Neural progenitor cell (in vitro differentiated cells): ENCODE results near the gene BOC. TPM values are rescaled to one million over a fixed set of nuclear protein-coding genes. Genes with fewer than 3 reads are reported as not detected.

Experiments
- DNase-seq: peaks from one replicate; pipeline ENCODE4 v3.0.0-alpha.2; 2016; ENCODE audit warnings: low spot score
- H2AFZ ChIP-seq: fragments of 200-600 bp; sonication (generic); replicated peaks from 2 replicates; pipeline ENCODE4 v1.6.1; 2016; ENCODE audit warnings: antibody characterized with exemption
- H3F3A ChIP-seq: fragments of 200-600 bp; sonication (generic); 2 replicates; pipeline ENCODE4 v1.6.1; 2016; ENCODE audit warnings: antibody characterized with exemption, low read depth
- H3K27ac ChIP-seq: fragments of 200-600 bp; sonication (generic); 2 replicates; pipeline ENCODE4 v1.5.1; 2016; ENCODE audit warnings: mild to moderate bottlenecking
- H3K27me3 ChIP-seq: fragments of 200-600 bp; sonication (generic); 2 replicates; pipeline ENCODE4 v1.6.1; 2016; ENCODE audit warnings: mild to moderate bottlenecking, moderate library complexity
- H3K36me3 ChIP-seq: fragments of 200-600 bp; sonication (generic); 2 replicates; pipeline ENCODE4 v1.5.1; 2016
- H3K4me1 ChIP-seq: fragments of 200-600 bp; sonication (generic); 2 replicates; pipeline ENCODE4 v1.6.1; 2016; ENCODE audit warnings: mixed run types
- H3K4me2 ChIP-seq: fragments of 200-600 bp; sonication (generic); 2 replicates; pipeline ENCODE4 v1.6.1; 2016
- H3K4me3 ChIP-seq: fragments of 200-600 bp; sonication (generic); 2 replicates; pipeline ENCODE4 v1.5.1; 2016
- H3K79me2 ChIP-seq: fragments of 200-600 bp; sonication (generic); 2 replicates; pipeline ENCODE4 v1.6.1; 2016; ENCODE audit warnings: low read depth
- H3K9ac ChIP-seq: fragments of 200-600 bp; sonication (generic); 2 replicates; pipeline ENCODE4 v1.6.1; 2016
- H3K9me3 ChIP-seq: fragments of 200-600 bp; sonication (generic); 2 replicates; pipeline ENCODE4 v1.5.1; 2016; ENCODE audit warnings: low read depth
- H4K20me1 ChIP-seq: fragments of 200-600 bp; sonication (generic); 2 replicates; pipeline ENCODE4 v1.6.1; 2016; ENCODE audit warnings: low read depth
- H3K27ac Mint-ChIP-seq: 3 replicates; pipeline ENCODE4 v1.8.0; 2021; ENCODE audit warnings: mixed read lengths
- H3K27me3 Mint-ChIP-seq: 2 replicates; pipeline ENCODE4 v1.8.0; 2022; ENCODE audit warnings: low read depth, mild to moderate bottlenecking, inconsistent platforms, moderate library complexity, mixed read lengths; ENCODE audit not compliant: insufficient read depth
- H3K36me3 Mint-ChIP-seq: 3 replicates; pipeline ENCODE4 v1.8.0; 2021; ENCODE audit warnings: mixed read lengths
- H3K4me1 Mint-ChIP-seq: 3 replicates; pipeline ENCODE4 v1.8.0; 2021; ENCODE audit warnings: mixed read lengths
- H3K4me3 Mint-ChIP-seq: 3 replicates; pipeline ENCODE4 v1.8.0; 2021; ENCODE audit warnings: mild to moderate bottlenecking, moderate library complexity, mixed read lengths
- H3K9me3 Mint-ChIP-seq: 3 replicates; pipeline ENCODE4 v1.8.0; 2020; ENCODE audit warnings: mixed read lengths
- CTCF ChIP-seq: fragments of 200-600 bp; sonication (generic); IDR thresholded peaks from 2 replicates; pipeline ENCODE4 v1.5.1; 2017; ENCODE audit warnings: antibody characterized with exemption, mild to moderate bottlenecking
- EZH2 ChIP-seq: fragments of 200-600 bp; sonication (generic); IDR thresholded peaks from 2 replicates; pipeline ENCODE4 v1.6.1; 2017; ENCODE audit warnings: antibody characterized with exemption, mild to moderate bottlenecking, moderate library complexity
- EZH2phosphoT487 ChIP-seq: fragments of 200-600 bp; sonication (generic); IDR thresholded peaks from 2 replicates; pipeline ENCODE4 v1.6.1; 2017; ENCODE audit warnings: antibody characterized with exemption
- total RNA-seq: library from RNA; depleted of rRNA; stranded (reverse); fragments of >200 nt; gene quantifications from 2 replicates; pipeline ENCODE4 v1.2.3, GENCODE V29; 2015; ENCODE audit warnings: low replicate concordance

BOC gene
- total RNA-seq, 1 donor from 2014 or later = 35.2 TPM

DNA sequence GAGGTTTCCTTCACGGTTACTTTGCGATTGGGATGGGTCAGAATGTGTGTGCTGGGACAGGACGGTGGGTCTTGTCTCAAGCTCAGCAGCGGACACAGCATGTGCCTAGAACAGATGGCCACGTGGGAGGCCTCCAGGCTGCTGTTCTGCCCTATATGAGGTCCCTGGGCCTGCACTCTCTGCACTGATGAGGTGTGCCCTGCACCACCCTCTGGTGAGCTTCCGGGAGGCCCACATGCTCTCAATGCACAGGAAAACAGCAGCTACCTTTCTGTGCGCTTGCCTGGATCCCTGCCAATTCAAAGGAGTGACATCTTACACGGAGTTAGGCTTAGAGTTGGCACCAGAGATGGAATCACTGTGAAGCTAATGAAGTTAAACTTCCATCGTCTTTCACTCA, 59.8 kb downstream of the BOC start:
- Mint-ChIP-seq H3K36me3 (peaks cover 73% of the 10 kb centered on the region), H3K9me3 (no peaks in the 10 kb centered on the region), H3K4me3 (no peak overlapping the region), H3K27me3 (peaks cover 25% of the 10 kb centered on the region), H3K27ac (no peak overlapping the region), H3K4me1 (peaks cover 82% of the 10 kb centered on the region)
- no peak overlapping the region for H2AFZ ChIP-seq
- H3K4me3 ChIP-seq = no peak overlapping the region
- no peaks in the 10 kb centered on the region for H3K79me2 ChIP-seq
- H3K4me2 ChIP-seq = no peak overlapping the region
- no peaks in the 10 kb centered on the region for H3K9me3 ChIP-seq
- H3K27ac ChIP-seq = no peak overlapping the region
- H3K4me1 ChIP-seq = peaks cover 43% of the 10 kb centered on the region
- no peaks in the 10 kb centered on the region for H3K27me3 ChIP-seq
- H4K20me1 ChIP-seq = peaks cover 17% of the 10 kb centered on the region
- H3F3A ChIP-seq = peaks cover 29% of the 10 kb centered on the region
- TF ChIP-seq CTCF (no peak), EZH2phosphoT487 (no peak), EZH2 (no peak)
- H3K36me3 ChIP-seq = peaks cover 7% of the 10 kb centered on the region
- DNase-seq = no peak
- no peak overlapping the region for H3K9ac ChIP-seq

- peak overlapping the region; percentile 46 for H3K27ac Mint-ChIP-seq
- H3K36me3 Mint-ChIP-seq = peaks cover 72% of the 10 kb centered on the region
- no peak for TF ChIP-seq EZH2
- H3K4me1 Mint-ChIP-seq = peaks cover 82% of the 10 kb centered on the region
- no peaks in the 10 kb centered on the region for H3K27me3 ChIP-seq
- peak overlapping the region; percentile 51 for H3K4me3 Mint-ChIP-seq
- H3K27me3 Mint-ChIP-seq = peaks cover 25% of the 10 kb centered on the region
- H3K4me1 ChIP-seq = peaks cover 43% of the 10 kb centered on the region
- H3K9me3 ChIP-seq = no peaks in the 10 kb centered on the region
- H3F3A ChIP-seq = peaks cover 29% of the 10 kb centered on the region
- H3K9ac ChIP-seq = no peak overlapping the region
- DNase-seq = no peak
- H2AFZ ChIP-seq = no peak overlapping the region
- H3K79me2 ChIP-seq = no peaks in the 10 kb centered on the region
- H3K4me2 ChIP-seq = no peak overlapping the region
- no peak overlapping the region for H3K27ac ChIP-seq
- peaks cover 18% of the 10 kb centered on the region for H4K20me1 ChIP-seq
- H3K36me3 ChIP-seq = peaks cover 6% of the 10 kb centered on the region
- H3K9me3 Mint-ChIP-seq = no peaks in the 10 kb centered on the region
- no peak overlapping the region for H3K4me3 ChIP-seq
Measured at GRCh38 chr3:113271594-113272384, 60.4 kb downstream of the BOC start.

DNA sequence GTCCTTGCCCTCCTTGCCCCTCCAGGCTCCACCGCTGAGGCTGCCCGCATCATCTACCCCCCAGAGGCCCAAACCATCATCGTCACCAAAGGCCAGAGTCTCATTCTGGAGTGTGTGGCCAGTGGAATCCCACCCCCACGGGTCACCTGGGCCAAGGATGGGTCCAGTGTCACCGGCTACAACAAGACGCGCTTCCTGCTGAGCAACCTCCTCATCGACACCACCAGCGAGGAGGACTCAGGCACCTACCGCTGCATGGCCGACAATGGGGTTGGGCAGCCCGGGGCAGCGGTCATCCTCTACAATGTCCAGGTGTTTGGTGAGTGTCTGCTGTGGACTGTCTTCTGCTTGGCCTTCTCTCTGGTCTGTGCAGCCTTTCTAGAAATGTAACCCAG, 61.0 kb downstream of the BOC start:
- H3K4me1 ChIP-seq = peaks cover 43% of the 10 kb centered on the region
- no peak overlapping the region for H3K9ac ChIP-seq
- Mint-ChIP-seq H3K9me3 (no peaks in the 10 kb centered on the region), H3K36me3 (peaks cover 75% of the 10 kb centered on the region), H3K27me3 (peaks cover 26% of the 10 kb centered on the region), H3K4me3 (peak overlapping the region; percentile 51), H3K27ac (peak overlapping the region; percentile 46), H3K4me1 (peaks cover 83% of the 10 kb centered on the region)
- H3K27ac ChIP-seq = no peak overlapping the region
- peaks cover 18% of the 10 kb centered on the region for H4K20me1 ChIP-seq
- TF ChIP-seq EZH2 = no peak
- TF ChIP-seq EZH2phosphoT487 = no peak
- TF ChIP-seq CTCF = no peak
- H3K4me3 ChIP-seq = no peak overlapping the region
- no peaks in the 10 kb centered on the region for H3K27me3 ChIP-seq
- H3K9me3 ChIP-seq = no peaks in the 10 kb centered on the region
- H3K79me2 ChIP-seq = no peaks in the 10 kb centered on the region
- H3K36me3 ChIP-seq = peaks cover 6% of the 10 kb centered on the region
- H3F3A ChIP-seq = peaks cover 28% of the 10 kb centered on the region
- H2AFZ ChIP-seq = no peak overlapping the region
- no peak overlapping the region for H3K4me2 ChIP-seq
- no peak for DNase-seq

GRCh38 chr3:113273011-113273410, 61.7 kb downstream of the BOC start:
- Mint-ChIP-seq H3K27me3 (peaks cover 26% of the 10 kb centered on the region), H3K9me3 (no peaks in the 10 kb centered on the region), H3K4me3 (no peak overlapping the region), H3K36me3 (peaks cover 76% of the 10 kb centered on the region), H3K27ac (no peak overlapping the region), H3K4me1 (peaks cover 80% of the 10 kb centered on the region)
- Histone ChIP-seq H3K27me3 (no peaks in the 10 kb centered on the region), H3K27ac (no peak overlapping the region), H3F3A (peaks cover 28% of the 10 kb centered on the region), H3K4me1 (peaks cover 43% of the 10 kb centered on the region), H2AFZ (no peak overlapping the region), H3K36me3 (peaks cover 6% of the 10 kb centered on the region), H3K4me2 (no peak overlapping the region), H3K79me2 (no peaks in the 10 kb centered on the region), H4K20me1 (peaks cover 18% of the 10 kb centered on the region), H3K9ac (no peak overlapping the region), H3K4me3 (no peak overlapping the region), H3K9me3 (no peaks in the 10 kb centered on the region)
- no peak for DNase-seq
- TF ChIP-seq EZH2phosphoT487 = no peak
- TF ChIP-seq CTCF = no peak
- TF ChIP-seq EZH2 = no peak
